Stimulated activated CD4-positive, alpha-beta T cell treated with anti-CD3 and anti-CD28 coated beads, Interleukin-12 subunit alpha, Interleukin-12 subunit beta, amount 100 ng/mL, for 24 hours (primary cell): ENCODE data around the gene LTBR.

Experiments
- DNase-seq, 2 experiments: peaks; one replicate each; pipeline ENCODE4 v3.0.0-alpha.2; 2020; ENCODE audit warnings: low read depth in 2 of 2

Gene LTBR

DNA sequence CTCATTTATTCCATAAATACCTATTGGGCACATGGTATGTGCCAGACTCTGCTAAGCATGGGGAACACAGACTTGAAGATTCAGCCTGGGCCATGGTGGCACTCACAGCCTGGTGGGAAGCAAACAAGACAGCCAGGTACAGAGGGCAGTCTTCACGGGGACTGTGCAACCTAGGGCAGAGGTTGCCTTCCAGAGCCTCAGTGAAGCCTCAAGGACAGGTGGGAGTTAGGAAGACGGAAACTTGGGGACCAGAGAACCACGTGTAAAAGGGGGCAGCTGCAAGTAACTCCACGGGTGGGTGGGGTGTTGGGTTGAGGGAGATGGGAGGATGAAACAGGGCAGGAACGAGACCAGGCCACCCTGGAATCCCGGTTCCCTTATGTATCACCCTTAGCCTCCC, 980 bp upstream of the LTBR start:
- DNase-seq: no peak

DNA sequence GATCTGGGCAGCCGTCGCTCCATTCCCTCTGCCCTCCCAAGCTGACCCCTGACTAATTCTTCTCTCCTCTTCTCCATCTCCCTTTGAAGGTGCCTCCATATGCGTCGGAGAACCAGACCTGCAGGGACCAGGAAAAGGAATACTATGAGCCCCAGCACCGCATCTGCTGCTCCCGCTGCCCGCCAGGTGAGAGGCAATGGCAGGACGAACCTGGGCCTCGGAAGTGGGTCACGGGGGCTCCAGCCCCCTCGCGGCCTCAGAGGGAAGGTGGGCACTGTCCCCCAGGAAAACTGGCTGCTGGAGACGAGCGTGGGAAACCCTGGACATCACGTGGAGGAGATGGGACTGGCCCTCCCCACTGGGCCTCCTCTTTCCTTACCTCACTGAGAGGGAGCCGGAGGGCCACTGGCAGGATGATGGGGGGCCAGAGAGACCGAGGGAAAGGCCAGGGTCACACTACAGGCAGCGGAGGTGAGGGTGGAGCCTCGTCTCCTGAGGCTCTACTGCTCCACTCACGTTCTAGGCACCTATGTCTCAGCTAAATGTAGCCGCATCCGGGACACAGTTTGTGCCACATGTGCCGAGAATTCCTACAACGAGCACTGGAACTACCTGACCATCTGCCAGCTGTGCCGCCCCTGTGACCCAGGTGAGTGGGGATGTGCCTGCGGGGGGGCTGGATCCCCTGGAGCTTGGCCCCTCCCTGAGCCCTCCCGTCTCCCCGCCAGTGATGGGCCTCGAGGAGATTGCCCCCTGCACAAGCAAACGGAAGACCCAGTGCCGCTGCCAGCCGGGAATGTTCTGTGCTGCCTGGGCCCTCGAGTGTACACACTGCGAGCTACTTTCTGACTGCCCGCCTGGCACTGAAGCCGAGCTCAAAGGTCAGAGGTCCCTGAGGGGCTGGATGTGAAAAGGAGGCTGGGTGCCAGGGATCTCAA, 806 bp downstream of the LTBR start:
- no peak for DNase-seq

DNA sequence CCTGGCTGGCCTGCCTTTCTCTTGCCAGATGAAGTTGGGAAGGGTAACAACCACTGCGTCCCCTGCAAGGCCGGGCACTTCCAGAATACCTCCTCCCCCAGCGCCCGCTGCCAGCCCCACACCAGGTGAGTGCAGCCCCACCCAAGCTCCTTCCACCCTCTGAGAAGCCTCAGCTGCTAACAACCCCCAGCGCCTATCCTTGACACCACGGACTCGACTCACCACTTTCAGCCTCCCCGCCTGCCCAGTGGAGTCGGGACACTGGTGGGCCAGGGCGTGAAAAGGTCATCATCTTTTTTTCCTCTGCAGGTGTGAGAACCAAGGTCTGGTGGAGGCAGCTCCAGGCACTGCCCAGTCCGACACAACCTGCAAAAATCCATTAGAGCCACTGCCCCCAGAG, 2.1 kb downstream of the LTBR start:
- DNase-seq: no peak

DNA sequence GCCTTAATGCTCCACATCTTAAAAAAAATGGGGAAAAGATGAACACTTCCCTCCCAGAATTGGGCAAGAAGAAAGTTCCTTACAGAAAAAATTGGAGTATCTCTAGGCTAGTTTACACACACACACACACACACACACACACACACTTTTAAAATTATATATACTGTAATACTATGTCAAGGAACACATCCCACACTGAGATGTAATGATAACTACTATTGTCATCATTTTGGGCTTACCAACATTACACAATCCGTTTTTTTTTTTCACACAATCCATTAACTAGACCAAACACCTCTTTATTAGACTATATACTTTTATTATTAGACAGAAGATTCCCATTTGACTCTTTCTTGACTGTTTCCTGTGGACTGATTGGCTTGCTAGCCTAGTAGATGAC, 2.5 kb downstream of the LTBR start:
- DNase-seq: no peak

DNA sequence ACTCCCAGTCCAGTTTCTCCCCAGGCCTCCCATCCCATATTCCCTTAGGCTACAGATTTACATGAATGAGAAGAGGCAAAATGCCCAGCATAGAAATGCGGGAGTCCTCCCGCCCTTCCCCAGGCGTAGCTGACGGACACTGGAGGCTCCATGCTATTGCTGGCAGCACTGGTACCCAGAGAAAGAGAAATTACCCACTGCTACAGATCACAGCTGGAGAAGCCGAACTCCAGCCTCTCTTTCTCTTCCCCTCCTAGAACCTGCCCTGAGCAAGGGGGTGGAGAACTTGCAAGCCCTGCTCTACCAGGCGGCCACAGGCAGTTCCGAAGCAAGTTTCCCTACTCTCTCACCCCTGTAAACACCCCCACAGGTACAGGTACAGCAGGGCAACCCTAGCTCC, 3.6 kb downstream of the LTBR start:
- no peak for DNase-seq

DNA sequence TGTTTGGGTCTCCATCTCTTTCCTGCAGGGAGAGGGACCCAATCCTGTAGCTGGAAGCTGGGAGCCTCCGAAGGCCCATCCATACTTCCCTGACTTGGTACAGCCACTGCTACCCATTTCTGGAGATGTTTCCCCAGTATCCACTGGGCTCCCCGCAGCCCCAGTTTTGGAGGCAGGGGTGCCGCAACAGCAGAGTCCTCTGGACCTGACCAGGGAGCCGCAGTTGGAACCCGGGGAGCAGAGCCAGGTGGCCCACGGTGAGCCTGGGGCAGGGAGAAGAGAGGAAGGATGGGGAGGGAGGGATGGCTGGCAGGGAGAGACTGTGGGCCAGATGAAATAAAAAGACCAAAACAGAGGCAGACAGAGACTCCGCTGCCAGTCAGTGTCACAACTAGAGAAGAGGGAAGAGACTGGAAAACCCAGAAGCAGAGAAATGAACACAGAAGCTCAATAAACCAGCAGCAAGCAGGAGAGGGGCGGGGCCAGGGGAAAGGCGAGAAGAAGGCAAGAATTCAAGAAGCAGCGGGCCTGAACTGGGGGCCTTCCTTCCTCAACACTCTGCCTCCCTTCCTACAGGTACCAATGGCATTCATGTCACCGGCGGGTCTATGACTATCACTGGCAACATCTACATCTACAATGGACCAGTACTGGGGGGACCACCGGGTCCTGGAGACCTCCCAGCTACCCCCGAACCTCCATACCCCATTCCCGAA, 6.3 kb downstream of the LTBR start:
- DNase-seq: no peak

DNA sequence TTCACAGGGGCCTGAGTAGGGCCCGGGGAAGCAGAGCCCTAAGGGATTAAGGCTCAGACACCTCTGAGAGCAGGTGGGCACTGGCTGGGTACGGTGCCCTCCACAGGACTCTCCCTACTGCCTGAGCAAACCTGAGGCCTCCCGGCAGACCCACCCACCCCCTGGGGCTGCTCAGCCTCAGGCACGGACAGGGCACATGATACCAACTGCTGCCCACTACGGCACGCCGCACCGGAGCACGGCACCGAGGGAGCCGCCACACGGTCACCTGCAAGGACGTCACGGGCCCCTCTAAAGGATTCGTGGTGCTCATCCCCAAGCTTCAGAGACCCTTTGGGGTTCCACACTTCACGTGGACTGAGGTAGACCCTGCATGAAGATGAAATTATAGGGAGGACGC, 7.1 kb downstream of the LTBR start:
- DNase-seq: no peak

DNA sequence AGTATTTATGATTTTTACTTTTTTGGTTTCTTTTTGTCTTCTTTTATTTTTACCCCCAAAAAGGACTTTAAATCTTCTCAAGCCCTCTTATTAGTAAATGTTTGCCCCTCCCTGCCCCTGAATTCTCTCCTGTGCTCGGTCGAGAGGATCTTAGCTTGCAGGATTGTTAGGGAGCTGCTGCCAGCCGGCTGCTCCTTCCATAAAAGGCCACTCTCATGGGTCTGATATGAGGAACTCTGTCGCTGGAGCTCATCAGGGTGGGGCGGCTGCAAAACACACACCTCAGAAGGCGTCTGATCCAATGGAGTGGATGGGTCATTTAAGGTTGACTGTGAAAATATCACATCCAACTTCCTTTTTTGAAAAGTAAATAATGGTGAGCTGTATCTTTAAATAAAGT, 8.5 kb downstream of the LTBR start:
- DNase-seq: no peak

DNA sequence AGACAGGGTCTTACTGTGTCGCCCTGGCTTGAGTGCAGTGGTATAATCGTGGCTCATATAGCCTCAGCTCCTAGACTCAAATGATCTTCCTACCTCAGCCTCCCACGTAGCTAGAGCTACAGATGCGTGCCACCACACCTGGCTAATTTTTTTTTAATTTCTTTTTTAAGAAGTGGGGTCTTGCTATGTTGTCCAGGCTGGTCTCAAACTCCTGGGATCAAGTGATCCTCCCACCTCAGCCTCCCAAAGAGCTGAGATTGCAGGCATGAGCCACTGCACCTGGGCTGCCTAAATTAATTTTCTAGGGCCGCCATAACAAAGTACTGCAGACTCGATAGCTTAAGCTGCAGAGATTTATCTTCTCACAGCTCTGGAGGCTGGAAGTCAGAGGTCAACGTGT, 9.1 kb downstream of the LTBR start:
- DNase-seq: no peak

DNA sequence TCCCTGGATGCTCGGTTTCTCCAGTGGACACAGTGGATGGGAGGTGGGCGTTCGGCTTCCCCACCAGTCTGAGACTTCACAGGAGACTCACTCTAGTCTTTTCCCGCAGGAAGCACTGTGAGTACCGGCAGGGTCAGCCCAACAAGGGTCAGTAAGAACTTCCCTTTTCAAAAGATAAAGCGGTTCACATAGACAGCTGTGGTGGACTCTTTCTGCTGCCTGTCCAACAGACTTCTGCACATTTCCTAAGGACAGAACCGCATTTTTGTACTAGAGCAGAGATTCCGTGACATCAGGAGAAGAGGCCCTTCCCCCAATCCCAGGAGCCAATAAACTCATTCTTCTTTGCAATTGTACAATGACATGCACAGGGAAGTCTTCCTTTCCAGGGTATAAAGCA, 10.4 kb downstream of the LTBR start:
- DNase-seq: no peak

DNA sequence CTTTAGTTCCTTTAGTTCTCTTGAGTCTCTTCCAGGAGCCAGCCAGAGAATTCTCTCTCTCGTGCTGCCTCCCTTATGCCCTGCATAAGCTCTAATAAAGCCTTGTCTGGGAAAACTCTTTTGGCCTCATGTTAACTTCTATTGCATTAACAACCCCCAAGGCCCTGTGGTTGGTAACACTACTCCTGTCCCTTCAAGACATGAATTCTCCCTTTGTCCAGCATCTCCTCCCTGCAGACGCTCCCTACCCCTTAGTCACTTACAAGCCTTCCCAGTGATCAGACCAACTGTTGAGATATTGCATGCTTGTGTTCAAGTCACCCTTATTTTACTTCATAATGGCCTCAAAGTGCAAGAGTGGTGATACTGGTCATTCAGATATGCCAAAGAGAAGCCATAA, 12.1 kb downstream of the LTBR start:
- no peak for DNase-seq

DNA sequence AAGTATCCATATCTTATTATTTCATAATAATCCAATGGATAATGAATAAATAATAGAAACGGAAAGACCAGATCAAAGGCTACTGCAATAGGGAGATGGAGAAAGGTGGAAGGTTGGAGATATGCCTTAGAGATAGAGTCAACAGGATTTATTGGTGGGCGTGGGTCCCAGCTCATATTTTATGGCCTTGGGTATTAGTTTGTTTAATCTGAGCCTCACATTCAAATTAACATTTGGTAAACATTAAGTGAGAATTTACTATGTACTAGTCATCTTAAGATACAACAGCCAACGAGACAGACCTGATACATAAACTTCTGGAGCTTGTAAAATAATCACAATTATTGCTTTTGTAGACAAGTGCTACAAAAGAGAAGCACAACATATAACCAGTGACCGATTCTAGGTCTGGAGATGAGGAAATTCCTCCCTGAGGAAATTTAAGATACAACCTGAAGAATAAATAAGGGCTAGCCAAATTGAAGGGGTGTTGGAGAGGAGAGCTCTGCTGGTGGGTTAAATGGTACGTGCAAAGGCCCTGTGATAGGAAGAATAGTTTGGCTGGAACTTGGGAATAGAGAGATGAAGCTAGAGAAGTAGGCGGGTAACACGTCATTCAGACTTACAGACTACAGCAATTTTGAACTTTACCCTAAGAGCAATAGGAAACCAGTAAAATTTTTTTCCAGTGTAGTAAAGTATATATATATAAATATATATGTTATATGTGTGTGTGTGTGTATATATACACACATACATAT, 16.1 kb downstream of the LTBR start:
- no peak for DNase-seq

DNA sequence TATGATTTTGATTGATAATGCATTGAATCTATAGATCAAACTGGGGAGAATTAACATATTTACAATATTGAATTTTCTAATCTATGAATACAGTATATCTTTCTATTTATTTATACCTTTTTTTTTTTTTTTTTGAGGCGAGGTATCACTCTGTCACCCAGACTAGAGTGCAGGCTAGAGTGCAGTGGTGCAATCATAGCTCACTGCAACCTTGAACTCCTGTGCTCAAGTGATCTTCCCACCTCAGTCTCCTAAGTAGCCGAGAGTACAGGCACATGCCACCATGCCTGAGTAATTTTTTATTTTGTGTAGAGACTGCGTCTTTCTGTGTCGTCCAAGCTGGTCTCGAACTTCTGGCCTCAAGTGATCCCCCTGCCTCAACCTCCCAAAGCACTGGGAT, 20.4 kb downstream of the LTBR start:
- no peak for DNase-seq

DNA sequence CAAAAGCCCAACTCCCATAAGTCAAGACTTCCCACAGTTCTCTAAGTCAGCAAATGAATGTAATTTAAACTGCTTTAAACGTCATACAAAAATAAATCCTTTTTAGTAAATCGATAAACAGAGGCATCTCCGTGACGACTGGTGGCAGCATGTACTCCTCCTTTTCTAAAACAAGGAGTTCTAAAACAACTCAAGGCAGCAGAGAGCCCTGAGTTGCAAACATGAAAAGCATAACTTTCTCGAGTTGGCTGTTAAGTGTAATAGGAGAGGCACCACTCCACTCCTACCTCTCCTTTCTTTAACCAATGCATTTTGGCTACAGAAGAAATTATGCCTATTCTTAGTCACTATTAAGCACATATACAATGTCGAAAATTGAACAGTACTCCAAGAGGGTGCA, 22.0 kb downstream of the LTBR start:
- no peak for DNase-seq

DNA sequence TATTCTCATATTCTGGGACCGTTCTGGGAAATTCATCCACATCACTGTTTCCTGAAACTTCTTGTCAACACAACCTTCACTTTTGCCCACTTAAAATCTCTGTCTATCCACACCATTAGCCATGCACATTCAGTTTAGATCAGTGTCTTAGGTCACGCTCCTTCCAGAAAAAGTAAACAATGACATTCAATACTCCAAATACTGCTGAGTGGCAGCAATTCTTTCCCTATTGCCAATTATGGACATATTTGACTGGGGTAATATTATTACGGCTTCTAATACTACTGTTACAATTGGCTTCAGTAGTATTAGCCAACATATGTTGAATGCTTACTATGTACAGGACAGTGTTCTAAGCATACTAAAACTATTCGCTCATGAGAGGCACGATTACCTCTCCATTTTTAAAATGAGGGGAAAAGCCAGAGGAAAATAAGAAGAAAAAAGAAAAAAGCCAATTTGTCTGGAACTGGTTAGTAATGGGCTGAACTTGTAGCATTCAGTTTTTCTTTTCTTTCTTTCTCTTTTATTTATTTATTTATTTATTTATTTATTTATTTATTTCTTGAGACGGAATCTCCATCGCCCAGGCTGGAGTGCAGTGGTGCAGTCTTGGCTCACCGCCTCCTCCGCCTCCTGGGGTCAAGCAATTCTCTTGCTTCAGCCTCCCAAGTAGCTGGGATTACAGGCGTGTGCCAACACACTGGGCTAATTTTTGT, 23.4 kb downstream of the LTBR start:
- no peak for DNase-seq

DNA sequence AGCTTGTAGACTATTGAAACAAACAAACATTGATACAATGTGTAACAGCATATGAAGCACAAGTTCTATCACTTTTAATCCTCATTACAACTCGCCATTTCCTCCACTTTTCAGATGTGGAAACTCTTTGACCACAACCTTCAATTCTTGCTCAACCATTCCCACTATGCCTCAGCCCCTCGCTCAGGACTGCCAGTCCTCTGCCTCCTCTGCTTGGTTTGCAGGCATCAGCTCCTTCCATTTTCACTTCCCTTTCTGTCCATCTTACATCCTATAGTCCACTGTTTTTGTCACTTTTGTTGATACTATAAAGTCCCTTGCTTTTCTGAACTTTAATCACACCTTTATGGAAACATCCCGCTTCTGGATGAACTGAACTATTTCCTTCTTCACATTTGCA, 32.6 kb downstream of the LTBR start:
- no peak for DNase-seq

DNA sequence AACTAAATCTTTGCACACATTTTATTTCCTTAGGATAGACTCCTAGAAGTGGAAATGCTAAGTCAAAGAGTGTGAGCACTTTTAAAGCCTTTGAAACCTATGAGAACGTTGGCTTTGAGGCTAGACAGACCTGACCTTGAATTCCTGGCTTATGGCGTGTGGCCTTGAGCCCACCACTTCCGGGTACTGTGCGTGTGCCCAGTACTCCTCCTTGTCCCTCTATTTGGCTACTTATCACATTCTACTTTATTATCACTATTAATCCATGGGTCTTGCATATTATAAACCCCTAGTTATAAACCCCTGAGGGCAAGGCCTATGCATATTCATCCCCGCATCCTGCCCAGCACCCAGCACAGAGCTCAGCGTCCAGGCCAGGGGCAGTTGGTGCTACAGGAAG, 34.8 kb downstream of the LTBR start:
- DNase-seq: no peak

DNA sequence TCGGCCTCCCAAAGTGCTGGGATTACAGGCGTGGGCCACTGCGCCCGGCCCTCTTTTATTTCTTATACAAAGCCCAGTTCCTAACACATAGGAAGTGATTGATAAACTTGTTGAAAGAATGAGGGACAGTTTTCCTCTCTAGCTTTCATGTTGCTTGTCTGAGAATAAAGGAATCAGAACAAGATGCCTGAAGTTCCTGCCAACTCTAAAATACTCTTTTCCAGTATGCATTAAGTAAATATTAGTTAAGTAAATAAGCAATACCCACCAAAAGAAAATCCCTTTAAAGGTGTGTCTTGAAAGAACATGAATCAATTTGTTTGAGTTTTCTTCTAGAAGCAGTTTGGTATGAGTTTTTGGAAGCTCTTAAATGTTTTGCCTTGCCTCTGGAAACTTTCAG, 36.4 kb downstream of the LTBR start:
- no peak for DNase-seq

DNA sequence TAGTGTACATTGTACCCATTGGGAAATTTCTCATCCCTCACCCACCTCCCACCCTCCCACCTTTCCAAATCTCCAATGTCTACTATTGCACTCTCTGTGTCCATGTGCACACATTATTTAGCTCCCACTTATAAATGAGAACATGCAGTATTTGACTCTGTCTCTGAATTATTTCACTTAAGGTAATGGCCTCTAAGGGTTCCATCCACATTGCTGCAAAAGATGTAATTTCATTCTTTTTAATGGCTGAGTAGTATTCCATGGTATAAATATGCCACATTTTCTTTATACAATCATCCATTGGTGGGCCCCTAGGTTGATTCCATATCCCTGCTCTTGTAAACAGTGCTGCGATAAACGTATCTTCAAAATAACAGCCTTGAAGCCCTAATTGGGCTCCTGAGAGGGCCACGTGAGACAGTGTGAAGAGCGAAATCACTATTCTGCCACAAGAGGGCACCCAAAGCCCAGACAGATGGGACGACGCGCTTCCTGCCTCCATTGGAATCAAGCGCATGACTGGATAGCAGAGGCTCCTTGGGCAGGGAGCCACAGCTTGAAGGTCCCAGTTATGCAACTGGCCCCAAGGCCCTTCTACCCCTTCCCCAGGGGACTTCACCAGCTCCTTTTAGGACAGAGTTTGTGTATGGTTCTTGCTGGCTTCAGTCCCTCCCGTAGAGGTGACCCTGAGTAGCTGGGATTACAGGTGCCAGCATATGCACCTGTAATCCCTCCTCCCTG, 39.5 kb downstream of the LTBR start:
- peak in 1 of 2 experiments; percentile 65 for DNase-seq

DNA sequence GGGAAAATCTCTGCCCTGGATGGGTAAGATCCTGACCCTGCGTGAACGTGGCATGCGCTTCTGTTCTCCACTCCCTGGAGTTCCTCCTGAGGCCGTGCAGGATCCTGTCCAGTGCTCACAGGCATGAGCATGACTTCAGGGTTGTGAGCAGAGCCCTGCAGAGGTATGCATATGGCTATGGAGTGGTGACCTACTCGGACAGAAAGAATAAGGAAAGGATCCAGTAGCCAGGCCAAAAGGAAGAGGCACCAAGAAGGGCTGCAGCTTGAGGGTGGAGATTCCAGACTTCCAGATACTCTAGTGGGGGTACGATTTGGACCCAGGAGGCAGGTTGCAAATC, 40.0 kb downstream of the LTBR start:
- no peak for DNase-seq

DNA sequence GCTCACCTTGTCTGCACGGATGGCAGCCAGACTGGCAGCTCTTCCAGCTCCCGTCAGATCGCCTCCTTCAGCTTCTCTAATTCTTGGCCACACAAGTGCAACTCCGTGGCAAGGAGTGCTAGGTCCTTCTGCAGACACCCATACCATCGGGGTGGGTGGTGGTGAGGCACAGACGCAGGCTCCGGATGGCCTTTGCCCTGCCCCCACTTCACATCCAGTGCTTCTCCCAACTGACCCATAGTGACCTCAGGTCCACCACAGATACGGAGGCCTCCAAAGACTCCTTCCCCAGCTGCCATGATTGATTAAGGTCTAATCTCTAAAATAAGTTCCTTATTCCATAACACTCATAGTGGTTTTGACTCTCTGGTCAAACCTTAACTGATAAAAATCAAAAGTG, 40.9 kb downstream of the LTBR start:
- DNase-seq: no peak
